SK-N-SH (cell line): ENCODE results near the gene OBSCN. TPM values are rescaled to one million over a fixed set of nuclear protein-coding genes. Genes with fewer than 3 reads are reported as not detected.

Experiments used
- CTCF ChIA-PET: fragments of 300-600, 350-600 bp; formaldehyde crosslinking; extraction: SDS; loops from one replicate; lab custom pipeline; 2021; lab: Yijun Ruan, JAX
- POLR2A ChIA-PET: fragments of 350-600 bp; sonication (Branson Sonifier 250); formaldehyde crosslinking; extraction: SDS; loops from one replicate; lab custom pipeline; 2020; ENCODE audit warnings: antibody characterized with exemption, inconsistent platforms; lab: Yijun Ruan, JAX
- DNase-seq: peaks from one replicate; pipeline ENCODE4 v3.0.0; 2012
- H2AFZ ChIP-seq: fragments of 200-600 bp; sonication (generic); 2 replicates; pipeline ENCODE4 v1.8.1; 2016; ENCODE audit warnings: antibody characterized with exemption, mild to moderate bottlenecking, low read depth
- H3F3A ChIP-seq: fragments of 200-600 bp; sonication (generic); replicated peaks from 2 replicates; pipeline ENCODE3; 2016; ENCODE audit warnings: antibody characterized with exemption, mild to moderate bottlenecking; ENCODE audit not compliant: insufficient read depth
- H3K27ac ChIP-seq, 2 experiments: fragments of 200-500 bp in 1 of 2; fragments of 200-600 bp in 1 of 2; sonication (Bioruptor generic) in 1 of 2; sonication (generic), shearing (Covaris generic) in 1 of 2; 2 replicates each; pipeline versions ENCODE4 v1.5.1 to v1.6.1; 2014 to 2016; ENCODE audit warnings: low read depth in 2 of 2, inconsistent platforms in 1 of 2, low read length in 1 of 2, mild to moderate bottlenecking in 1 of 2, mixed read lengths in 1 of 2
- H3K27me3 ChIP-seq: fragments of 200-600 bp; sonication (generic), shearing (Covaris generic); 2 replicates; pipeline ENCODE4 v1.6.1; 2016; ENCODE audit warnings: mixed run types; ENCODE audit not compliant: insufficient read depth
- H3K36me3 ChIP-seq, 2 experiments: fragments of 200-500 bp in 1 of 2; fragments of 200-600 bp in 1 of 2; sonication (Bioruptor generic) in 1 of 2; sonication (generic) in 1 of 2; replicated peaks in 1 of 2; 2 replicates each; pipeline versions ENCODE3 to v1.5.1; 2014 to 2016; ENCODE audit warnings: low read length in 1 of 2, mild to moderate bottlenecking in 1 of 2; ENCODE audit not compliant: insufficient read depth in 2 of 2, control insufficient read depth in 1 of 2
- H3K4me1 ChIP-seq, 2 experiments: fragments of 200-500 bp in 1 of 2; fragments of 200-600 bp in 1 of 2; sonication (Bioruptor generic) in 1 of 2; sonication (generic), shearing (Covaris generic) in 1 of 2; 2 replicates each; pipeline versions ENCODE4 v1.5.1 to v1.6.1; 2014 to 2016; ENCODE audit warnings: low read depth in 1 of 2, low read length in 1 of 2, mixed run types in 1 of 2; ENCODE audit not compliant: insufficient read depth in 2 of 2, control insufficient read depth in 1 of 2
- H3K4me2 ChIP-seq: fragments of 200-600 bp; sonication (generic), shearing (Covaris generic); 2 replicates; pipeline ENCODE4 v1.6.1; 2017; ENCODE audit warnings: mixed run types
- H3K4me3 ChIP-seq, 2 experiments: fragments of 200-500 bp in 1 of 2; fragments of 200-600 bp in 1 of 2; sonication (Bioruptor generic) in 1 of 2; sonication (generic), shearing (Covaris generic) in 1 of 2; 2 replicates each; pipeline versions ENCODE4 v1.5.1 to v1.8.1; 2014 to 2016; ENCODE audit warnings: low read depth in 2 of 2, inconsistent platforms in 1 of 2, low read length in 1 of 2, mild to moderate bottlenecking in 1 of 2, mixed read lengths in 1 of 2, moderate library complexity in 1 of 2
- H3K79me2 ChIP-seq: fragments of 200-600 bp; sonication (generic); 2 replicates; pipeline ENCODE4 v1.8.1; 2017; ENCODE audit warnings: mild to moderate bottlenecking; ENCODE audit not compliant: insufficient read depth
- H3K9ac ChIP-seq: fragments of 200-600 bp; sonication (generic); 2 replicates; pipeline ENCODE4 v1.6.1; 2017; ENCODE audit warnings: mixed run types
- H3K9me2 ChIP-seq: fragments of 200-600 bp; sonication (generic); 2 replicates; pipeline ENCODE4 v1.6.1; 2017; ENCODE audit warnings: mixed run types
- H3K9me3 ChIP-seq: fragments of 200-600 bp; sonication (generic); 2 replicates; pipeline ENCODE4 v1.6.1; 2017; ENCODE audit warnings: mixed run types, mild to moderate bottlenecking, moderate library complexity
- H4K20me1 ChIP-seq: fragments of 200-600 bp; sonication (generic); 2 replicates; pipeline ENCODE4 v1.6.1; 2017; ENCODE audit warnings: mild to moderate bottlenecking, mixed run types; ENCODE audit not compliant: insufficient read depth
- ELF1 ChIP-seq: IDR thresholded peaks from 2 replicates; pipeline ENCODE4 v1.4.0; 2012
- EZH2phosphoT487 ChIP-seq: fragments of 200-600 bp; sonication (generic); IDR thresholded peaks from 2 replicates; pipeline ENCODE4 v1.6.1; 2017; ENCODE audit warnings: low read depth, mixed run types, mild to moderate bottlenecking, antibody characterized with exemption, moderate library complexity, borderline replicate concordance
- GABPA ChIP-seq: IDR thresholded peaks from 2 replicates; pipeline ENCODE4 v1.4.0; 2012; ENCODE audit warnings: low read depth, mild to moderate bottlenecking
- MXI1 ChIP-seq: IDR thresholded peaks from 2 replicates; pipeline ENCODE4 v1.6.1; 2012; ENCODE audit warnings: mild to moderate bottlenecking, low read depth, low read length, improper control_type of control experiment
- POLR2AphosphoS5 ChIP-seq: IDR thresholded peaks from 2 replicates; pipeline ENCODE4 v1.6.1; 2012; ENCODE audit warnings: low read depth, low read length
- RAD21 ChIP-seq: IDR thresholded peaks from 2 replicates; pipeline ENCODE4 v1.6.1; 2012; ENCODE audit warnings: mild to moderate bottlenecking, low read length
- RXRA ChIP-seq: IDR thresholded peaks from 2 replicates; pipeline ENCODE4 v1.4.0; 2012; ENCODE audit warnings: low read depth, mild to moderate bottlenecking, borderline replicate concordance
- SIN3A ChIP-seq: IDR thresholded peaks from 2 replicates; pipeline ENCODE4 v1.6.1; 2012; ENCODE audit warnings: low read depth, mild to moderate bottlenecking, low read length, moderate library complexity, borderline replicate concordance
- TAF1 ChIP-seq: IDR thresholded peaks from 2 replicates; pipeline ENCODE4 v1.6.1; 2012; ENCODE audit warnings: low read depth, mild to moderate bottlenecking, low read length, moderate library complexity, borderline replicate concordance
- TEAD4 ChIP-seq: IDR thresholded peaks from 2 replicates; pipeline ENCODE4 v1.4.0; 2012; ENCODE audit warnings: mild to moderate bottlenecking, borderline replicate concordance; ENCODE audit not compliant: insufficient read depth
- YY1 ChIP-seq: IDR thresholded peaks from 2 replicates; pipeline ENCODE4 v1.4.0; 2012; ENCODE audit warnings: low read depth, mild to moderate bottlenecking
- WGBS: methylation state at CpG from one replicate; pipeline ENCODE4 v1.1.6; 2017; ENCODE audit warnings: low lambda C conversion rate; 5-methylcytosine and 5-hydroxymethylcytosine counted together
- polyA plus RNA-seq, 3 experiments: library from polyadenylated mRNA; depleted of rRNA; stranded (reverse); fragments of >200 nt; gene quantifications; 2 replicates each; pipeline ENCODE4 v1.2.3, GENCODE V29; 2012
- TF ChIP-seq, protein P1 (sequence below): fragments of 200-600 bp; sonication (generic); IDR thresholded peaks from 2 replicates; pipeline ENCODE4 v1.6.1; 2017; ENCODE audit warnings: antibody characterized with exemption, mild to moderate bottlenecking, moderate library complexity
- TF ChIP-seq, protein P2 (sequence below): IDR thresholded peaks from 2 replicates; pipeline ENCODE4 v1.4.0; 2012; ENCODE audit warnings: low read depth
- TF ChIP-seq, protein P3 (sequence below): IDR thresholded peaks from 2 replicates; pipeline ENCODE4 v1.4.0; 2012; ENCODE audit warnings: low read depth, borderline replicate concordance
- TF ChIP-seq, protein P4 (sequence below): fragments of 150-350 bp; IDR thresholded peaks from 2 replicates; pipeline ENCODE4 v1.6.1; 2016; ENCODE audit warnings: mild to moderate bottlenecking, low read depth, low read length
- TF ChIP-seq, protein P5 (sequence below): IDR thresholded peaks from 2 replicates; pipeline ENCODE4 v1.4.0; 2012; ENCODE audit warnings: low read depth, borderline replicate concordance

Gene OBSCN
- polyA plus RNA-seq, 1 of the 3 experiments (the other 2 are of a cell fraction): 4.0 TPM

DNA sequence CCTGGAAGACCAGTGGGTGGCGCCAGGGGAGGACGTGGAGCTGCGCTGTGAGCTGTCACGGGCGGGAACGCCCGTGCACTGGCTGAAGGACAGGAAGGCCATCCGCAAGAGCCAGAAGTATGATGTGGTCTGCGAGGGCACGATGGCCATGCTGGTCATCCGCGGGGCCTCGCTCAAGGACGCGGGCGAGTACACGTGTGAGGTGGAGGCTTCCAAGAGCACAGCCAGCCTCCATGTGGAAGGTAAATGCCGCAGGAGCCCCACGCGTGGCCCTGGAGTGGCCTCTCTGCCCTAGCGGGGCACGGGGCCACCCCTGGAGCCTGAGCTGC is 75.2 kb downstream of the OBSCN start:
- H2AFZ ChIP-seq: no peak overlapping the region
- H3K27me3 ChIP-seq: no peaks in the 10 kb centered on the region
- H3K4me3 ChIP-seq: no peak overlapping the region
- CTCF ChIA-PET: no interaction called here
- TF ChIP-seq POLR2AphosphoS5 (no peak), EZH2phosphoT487 (no peak), RAD21 (no peak), TAF1 (no peak), YY1 (no peak), MXI1 (no peak), ELF1 (no peak), GABPA (no peak), RXRA (no peak), TEAD4 (no peak), SIN3A (no peak)
- TF ChIP-seq, protein P1, sequence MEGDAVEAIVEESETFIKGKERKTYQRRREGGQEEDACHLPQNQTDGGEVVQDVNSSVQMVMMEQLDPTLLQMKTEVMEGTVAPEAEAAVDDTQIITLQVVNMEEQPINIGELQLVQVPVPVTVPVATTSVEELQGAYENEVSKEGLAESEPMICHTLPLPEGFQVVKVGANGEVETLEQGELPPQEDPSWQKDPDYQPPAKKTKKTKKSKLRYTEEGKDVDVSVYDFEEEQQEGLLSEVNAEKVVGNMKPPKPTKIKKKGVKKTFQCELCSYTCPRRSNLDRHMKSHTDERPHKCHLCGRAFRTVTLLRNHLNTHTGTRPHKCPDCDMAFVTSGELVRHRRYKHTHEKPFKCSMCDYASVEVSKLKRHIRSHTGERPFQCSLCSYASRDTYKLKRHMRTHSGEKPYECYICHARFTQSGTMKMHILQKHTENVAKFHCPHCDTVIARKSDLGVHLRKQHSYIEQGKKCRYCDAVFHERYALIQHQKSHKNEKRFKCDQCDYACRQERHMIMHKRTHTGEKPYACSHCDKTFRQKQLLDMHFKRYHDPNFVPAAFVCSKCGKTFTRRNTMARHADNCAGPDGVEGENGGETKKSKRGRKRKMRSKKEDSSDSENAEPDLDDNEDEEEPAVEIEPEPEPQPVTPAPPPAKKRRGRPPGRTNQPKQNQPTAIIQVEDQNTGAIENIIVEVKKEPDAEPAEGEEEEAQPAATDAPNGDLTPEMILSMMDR: no peak
- TF ChIP-seq, protein P2, sequence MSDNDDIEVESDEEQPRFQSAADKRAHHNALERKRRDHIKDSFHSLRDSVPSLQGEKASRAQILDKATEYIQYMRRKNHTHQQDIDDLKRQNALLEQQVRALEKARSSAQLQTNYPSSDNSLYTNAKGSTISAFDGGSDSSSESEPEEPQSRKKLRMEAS: no peak
- TF ChIP-seq, protein P3, sequence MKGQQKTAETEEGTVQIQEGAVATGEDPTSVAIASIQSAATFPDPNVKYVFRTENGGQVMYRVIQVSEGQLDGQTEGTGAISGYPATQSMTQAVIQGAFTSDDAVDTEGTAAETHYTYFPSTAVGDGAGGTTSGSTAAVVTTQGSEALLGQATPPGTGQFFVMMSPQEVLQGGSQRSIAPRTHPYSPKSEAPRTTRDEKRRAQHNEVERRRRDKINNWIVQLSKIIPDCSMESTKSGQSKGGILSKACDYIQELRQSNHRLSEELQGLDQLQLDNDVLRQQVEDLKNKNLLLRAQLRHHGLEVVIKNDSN: no peak
- TF ChIP-seq, protein P4, sequence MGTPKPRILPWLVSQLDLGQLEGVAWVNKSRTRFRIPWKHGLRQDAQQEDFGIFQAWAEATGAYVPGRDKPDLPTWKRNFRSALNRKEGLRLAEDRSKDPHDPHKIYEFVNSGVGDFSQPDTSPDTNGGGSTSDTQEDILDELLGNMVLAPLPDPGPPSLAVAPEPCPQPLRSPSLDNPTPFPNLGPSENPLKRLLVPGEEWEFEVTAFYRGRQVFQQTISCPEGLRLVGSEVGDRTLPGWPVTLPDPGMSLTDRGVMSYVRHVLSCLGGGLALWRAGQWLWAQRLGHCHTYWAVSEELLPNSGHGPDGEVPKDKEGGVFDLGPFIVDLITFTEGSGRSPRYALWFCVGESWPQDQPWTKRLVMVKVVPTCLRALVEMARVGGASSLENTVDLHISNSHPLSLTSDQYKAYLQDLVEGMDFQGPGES: no peak
- TF ChIP-seq, protein P5, sequence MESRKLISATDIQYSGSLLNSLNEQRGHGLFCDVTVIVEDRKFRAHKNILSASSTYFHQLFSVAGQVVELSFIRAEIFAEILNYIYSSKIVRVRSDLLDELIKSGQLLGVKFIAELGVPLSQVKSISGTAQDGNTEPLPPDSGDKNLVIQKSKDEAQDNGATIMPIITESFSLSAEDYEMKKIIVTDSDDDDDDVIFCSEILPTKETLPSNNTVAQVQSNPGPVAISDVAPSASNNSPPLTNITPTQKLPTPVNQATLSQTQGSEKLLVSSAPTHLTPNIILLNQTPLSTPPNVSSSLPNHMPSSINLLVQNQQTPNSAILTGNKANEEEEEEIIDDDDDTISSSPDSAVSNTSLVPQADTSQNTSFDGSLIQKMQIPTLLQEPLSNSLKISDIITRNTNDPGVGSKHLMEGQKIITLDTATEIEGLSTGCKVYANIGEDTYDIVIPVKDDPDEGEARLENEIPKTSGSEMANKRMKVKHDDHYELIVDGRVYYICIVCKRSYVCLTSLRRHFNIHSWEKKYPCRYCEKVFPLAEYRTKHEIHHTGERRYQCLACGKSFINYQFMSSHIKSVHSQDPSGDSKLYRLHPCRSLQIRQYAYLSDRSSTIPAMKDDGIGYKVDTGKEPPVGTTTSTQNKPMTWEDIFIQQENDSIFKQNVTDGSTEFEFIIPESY: no peak
- POLR2A ChIA-PET: no interaction called here
- WGBS: 86% methylated on average over 21 of the region's 22 CpGs
- no peaks in the 10 kb centered on the region for H3K4me1 ChIP-seq
- H3K36me3 ChIP-seq: no peaks in the 10 kb centered on the region
- H3K9ac ChIP-seq: no peak overlapping the region
- DNase-seq: no peak
- no peak overlapping the region for H3K4me2 ChIP-seq
- no peaks in the 10 kb centered on the region for H3F3A ChIP-seq
- H3K9me2 ChIP-seq: no peaks in the 10 kb centered on the region
- no peaks in the 10 kb centered on the region for H3K79me2 ChIP-seq
- no peak overlapping the region for H3K27ac ChIP-seq
- H4K20me1 ChIP-seq: no peaks in the 10 kb centered on the region
- H3K9me3 ChIP-seq: no peaks in the 10 kb centered on the region
